ENCODE results near the gene CRTC1. TPM values are rescaled to one million over a fixed set of nuclear protein-coding genes. Genes with fewer than 3 reads are reported as not detected.

The CRTC1 gene
- total and polyA plus RNA-seq, 4 donors, result 1.5 to 3.5 (median 1.9) TPM

GRCh38 chr19:18704054-18704453, 20.6 kb downstream of the CRTC1 start:
- Histone ChIP-seq H3K27ac (ENCODE audit: low read depth in 1 of 2, low read length in 2 of 2) (no peak overlapping the region), H3K36me3 (ENCODE audit: control insufficient read depth in 4 of 4, insufficient read depth in 3 of 4, low read depth in 1 of 4, low read length in 3 of 4) (no peaks in the 10 kb centered on the region), H3K27me3 (ENCODE audit: control insufficient read depth in 4 of 4, insufficient read depth in 4 of 4, low read length in 3 of 4) (no peaks in the 10 kb centered on the region), H3K9me3 (ENCODE audit: control insufficient read depth in 4 of 4, low read length in 3 of 4) (no peaks in the 10 kb centered on the region), H3K4me3 (ENCODE audit: low read depth in 1 of 3, low read length in 3 of 3) (no peak overlapping the region), H3K4me1 (ENCODE audit: control insufficient read depth in 4 of 4, insufficient read depth in 4 of 4, low read length in 3 of 4) (peaks cover 4 to 20% (median 14%) of the 10 kb centered on the region in 4 donors), H3K9ac (ENCODE audit: low read depth in 1 of 2, low read length in 2 of 2) (no peak overlapping the region)
- no peak for TF ChIP-seq REST (IDR thresholded peaks at IDR 0.05)
- TF ChIP-seq HNF4A (conservative IDR thresholded peaks at IDR 0.05), result no peak
- TF ChIP-seq ZBTB33 (IDR thresholded peaks at IDR 0.05), result no peak
- TF ChIP-seq YY1 (IDR thresholded peaks at IDR 0.05), result no peak
- TF ChIP-seq HNF4G (IDR thresholded peaks at IDR 0.05), result no peak
- no peak for TF ChIP-seq JUND (IDR thresholded peaks at IDR 0.05)
- TF ChIP-seq FOXA2 (IDR thresholded peaks at IDR 0.05), result no peak
- no peak for TF ChIP-seq RXRA (IDR thresholded peaks at IDR 0.05)
- TF ChIP-seq EGR1 (IDR thresholded peaks at IDR 0.05; ENCODE audit: low read depth in 2 of 2), result no peak
- no peak for TF ChIP-seq SP1 (IDR thresholded peaks at IDR 0.05)
- TF ChIP-seq FOXA1 (IDR thresholded peaks at IDR 0.05), result no peak
- TF ChIP-seq, protein P1, sequence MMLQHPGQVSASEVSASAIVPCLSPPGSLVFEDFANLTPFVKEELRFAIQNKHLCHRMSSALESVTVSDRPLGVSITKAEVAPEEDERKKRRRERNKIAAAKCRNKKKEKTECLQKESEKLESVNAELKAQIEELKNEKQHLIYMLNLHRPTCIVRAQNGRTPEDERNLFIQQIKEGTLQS (IDR thresholded peaks at IDR 0.05), result no peak
- no peak for TF ChIP-seq GABPA (IDR thresholded peaks at IDR 0.05 in 1 of 2, conservative IDR thresholded peaks at IDR 0.05 in 1 of 2)
- TF ChIP-seq NR2F2 (IDR thresholded peaks at IDR 0.05), result no peak
- TF ChIP-seq TAF1 (conservative IDR thresholded peaks at IDR 0.05), result no peak
- no peak for TF ChIP-seq RAD21 (IDR thresholded peaks at IDR 0.05)
- TF ChIP-seq, protein P2, sequence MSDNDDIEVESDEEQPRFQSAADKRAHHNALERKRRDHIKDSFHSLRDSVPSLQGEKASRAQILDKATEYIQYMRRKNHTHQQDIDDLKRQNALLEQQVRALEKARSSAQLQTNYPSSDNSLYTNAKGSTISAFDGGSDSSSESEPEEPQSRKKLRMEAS (IDR thresholded peaks at IDR 0.05), result no peak
- no peak for TF ChIP-seq CTCF (IDR thresholded peaks at IDR 0.05; ENCODE audit: low read depth, low read length, missing input control)
- 94% methylated on average over 4 of the region's 4 CpGs for WGBS
- DNase-seq (ENCODE audit: low spot score), result no peak

All from liver (tissue), 9 donors.